ENCODE data around the gene SIAE.

DNA sequence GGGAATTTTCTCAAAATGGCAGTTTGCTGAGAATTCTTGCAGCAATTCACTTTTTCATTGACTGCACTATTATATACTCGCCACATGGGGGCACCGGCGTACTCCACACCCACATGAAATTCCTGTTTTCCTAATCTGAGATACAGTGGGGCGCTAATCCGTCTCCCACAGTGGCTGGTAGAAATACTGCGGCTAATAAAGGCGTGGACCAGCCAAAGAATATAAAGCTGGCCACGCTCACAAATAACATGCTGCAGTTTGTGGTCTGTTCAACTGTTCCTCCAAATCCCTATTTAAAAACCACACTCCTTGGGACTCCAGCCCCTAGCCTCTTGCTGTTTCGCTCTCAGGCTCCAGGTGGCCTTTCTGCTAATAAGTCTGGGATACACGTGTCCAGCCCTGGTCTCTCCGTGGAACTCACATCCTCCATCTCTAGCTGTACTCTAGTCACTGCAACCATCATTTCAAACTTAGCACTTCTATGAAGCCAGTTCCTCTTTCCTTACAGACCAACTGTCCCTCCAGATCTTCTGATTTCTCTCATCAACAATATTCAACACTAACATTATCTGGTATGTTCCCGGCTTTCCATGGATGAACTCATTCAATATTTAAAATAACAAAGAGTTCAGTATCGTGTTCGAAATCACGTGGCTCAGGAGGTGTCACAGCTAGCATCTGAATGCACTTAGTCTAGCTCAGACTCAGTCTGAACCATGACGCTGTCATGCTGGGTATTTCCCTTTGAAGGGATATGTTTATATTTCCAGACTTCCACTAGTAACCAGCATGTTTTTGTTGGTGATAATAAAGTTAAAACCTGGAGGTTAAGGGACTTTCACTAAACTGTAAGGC is 28.9 kb downstream of the SIAE start:
- TF ChIP-seq, protein P1, sequence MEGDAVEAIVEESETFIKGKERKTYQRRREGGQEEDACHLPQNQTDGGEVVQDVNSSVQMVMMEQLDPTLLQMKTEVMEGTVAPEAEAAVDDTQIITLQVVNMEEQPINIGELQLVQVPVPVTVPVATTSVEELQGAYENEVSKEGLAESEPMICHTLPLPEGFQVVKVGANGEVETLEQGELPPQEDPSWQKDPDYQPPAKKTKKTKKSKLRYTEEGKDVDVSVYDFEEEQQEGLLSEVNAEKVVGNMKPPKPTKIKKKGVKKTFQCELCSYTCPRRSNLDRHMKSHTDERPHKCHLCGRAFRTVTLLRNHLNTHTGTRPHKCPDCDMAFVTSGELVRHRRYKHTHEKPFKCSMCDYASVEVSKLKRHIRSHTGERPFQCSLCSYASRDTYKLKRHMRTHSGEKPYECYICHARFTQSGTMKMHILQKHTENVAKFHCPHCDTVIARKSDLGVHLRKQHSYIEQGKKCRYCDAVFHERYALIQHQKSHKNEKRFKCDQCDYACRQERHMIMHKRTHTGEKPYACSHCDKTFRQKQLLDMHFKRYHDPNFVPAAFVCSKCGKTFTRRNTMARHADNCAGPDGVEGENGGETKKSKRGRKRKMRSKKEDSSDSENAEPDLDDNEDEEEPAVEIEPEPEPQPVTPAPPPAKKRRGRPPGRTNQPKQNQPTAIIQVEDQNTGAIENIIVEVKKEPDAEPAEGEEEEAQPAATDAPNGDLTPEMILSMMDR (conservative IDR thresholded peaks at IDR 0.05 in 1 of 2, IDR thresholded peaks at IDR 0.05 in 1 of 2; ENCODE audit: low read depth in 1 of 2, low read length in 2 of 2), result peak; percentile 70 to 86
- no peak for TF ChIP-seq EZH2 (IDR thresholded peaks at IDR 0.05; ENCODE audit: low read length, missing control alignments)

Measured in fibroblast of lung (primary cell).